Calu3 (cell line): ENCODE results near the gene RNPS1. TPM values are rescaled to one million over a fixed set of nuclear protein-coding genes. Genes with fewer than 3 reads are reported as not detected.

Experiments
- BruUV-seq: library from RNA; stranded (reverse); fragments of 400-500 nt; replicated peaks from 2 replicates; lab custom pipeline; 2021; lab: Mats Ljungman, UMichigan
- CTCF ChIA-PET: fragments of 300-600 bp; sonication (Branson Sonifier 250); formaldehyde crosslinking; loops from one replicate; lab custom pipeline; 2022; ENCODE audit warnings: antibody characterized with exemption; lab: Charles Lee
- DNase-seq: peaks from one replicate; pipeline ENCODE4 v3.0.0; 2022
- H3K27ac Mint-ChIP-seq: one replicate; pipeline ENCODE4 v1.8.0; 2022; ENCODE audit warnings: mixed read lengths; ENCODE audit not compliant: unreplicated experiment
- H3K27me3 Mint-ChIP-seq: one replicate; pipeline ENCODE4 v1.8.0; 2022; ENCODE audit warnings: mixed read lengths; ENCODE audit not compliant: unreplicated experiment
- H3K36me3 Mint-ChIP-seq: one replicate; pipeline ENCODE4 v1.8.0; 2022; ENCODE audit warnings: mild to moderate bottlenecking, moderate library complexity, mixed read lengths; ENCODE audit not compliant: insufficient read depth, unreplicated experiment
- H3K4me1 Mint-ChIP-seq: one replicate; pipeline ENCODE4 v1.8.0; 2022; ENCODE audit warnings: mild to moderate bottlenecking, low read depth, mixed read lengths; ENCODE audit not compliant: unreplicated experiment
- H3K4me3 Mint-ChIP-seq: one replicate; pipeline ENCODE4 v1.8.0; 2022; ENCODE audit warnings: mild to moderate bottlenecking, low read depth, moderate library complexity, mixed read lengths; ENCODE audit not compliant: unreplicated experiment
- H3K9me3 Mint-ChIP-seq: one replicate; pipeline ENCODE4 v1.8.0; 2022; ENCODE audit warnings: low read depth, mixed read lengths; ENCODE audit not compliant: unreplicated experiment
- intact Hi-C: fragments of 100-400 bp; cut with micrococcal nuclease; formaldehyde crosslinking; loops from one replicate; pipeline ENCODE4 v1.10.0; 2022; ENCODE audit not compliant: unreplicated experiment
- total RNA-seq: library from RNA; stranded (reverse); gene quantifications from 2 replicates; pipeline ENCODE4 v1.2.3, GENCODE V29; 2022
- TF ChIP-seq, protein P1 (sequence below): fragments of 200-600 bp; IDR thresholded peaks from one replicate; pipeline ENCODE4 v1.8.0; 2022; ENCODE audit warnings: antibody characterized with exemption; ENCODE audit not compliant: unreplicated experiment

RNPS1 gene
- total RNA-seq, 1 experiment from 2014 or later: 287 TPM

- CTCF ChIA-PET: no interaction called here
- no peaks in the 10 kb centered on the region for H3K4me1 Mint-ChIP-seq
- H3K4me3 Mint-ChIP-seq: no peak overlapping the region
- H3K27ac Mint-ChIP-seq: no peak overlapping the region
- H3K9me3 Mint-ChIP-seq: no peaks in the 10 kb centered on the region
- TF ChIP-seq, protein P1, sequence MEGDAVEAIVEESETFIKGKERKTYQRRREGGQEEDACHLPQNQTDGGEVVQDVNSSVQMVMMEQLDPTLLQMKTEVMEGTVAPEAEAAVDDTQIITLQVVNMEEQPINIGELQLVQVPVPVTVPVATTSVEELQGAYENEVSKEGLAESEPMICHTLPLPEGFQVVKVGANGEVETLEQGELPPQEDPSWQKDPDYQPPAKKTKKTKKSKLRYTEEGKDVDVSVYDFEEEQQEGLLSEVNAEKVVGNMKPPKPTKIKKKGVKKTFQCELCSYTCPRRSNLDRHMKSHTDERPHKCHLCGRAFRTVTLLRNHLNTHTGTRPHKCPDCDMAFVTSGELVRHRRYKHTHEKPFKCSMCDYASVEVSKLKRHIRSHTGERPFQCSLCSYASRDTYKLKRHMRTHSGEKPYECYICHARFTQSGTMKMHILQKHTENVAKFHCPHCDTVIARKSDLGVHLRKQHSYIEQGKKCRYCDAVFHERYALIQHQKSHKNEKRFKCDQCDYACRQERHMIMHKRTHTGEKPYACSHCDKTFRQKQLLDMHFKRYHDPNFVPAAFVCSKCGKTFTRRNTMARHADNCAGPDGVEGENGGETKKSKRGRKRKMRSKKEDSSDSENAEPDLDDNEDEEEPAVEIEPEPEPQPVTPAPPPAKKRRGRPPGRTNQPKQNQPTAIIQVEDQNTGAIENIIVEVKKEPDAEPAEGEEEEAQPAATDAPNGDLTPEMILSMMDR: no peak
- no TSS peak for BruUV-seq
- peaks cover 5% of the 10 kb centered on the region for H3K36me3 Mint-ChIP-seq
- H3K27me3 Mint-ChIP-seq: peaks cover 13% of the 10 kb centered on the region
- intact Hi-C loops: no loop called here
- DNase-seq: no peak
Measured at GRCh38 chr16:2284797-2285576, 17.1 kb upstream of the RNPS1 start.

- no peak for DNase-seq
- CTCF ChIA-PET: no interaction called here
- peaks cover 5% of the 10 kb centered on the region for H3K36me3 Mint-ChIP-seq
- no peaks in the 10 kb centered on the region for H3K4me1 Mint-ChIP-seq
- TF ChIP-seq, protein P1: no peak
- peaks cover 13% of the 10 kb centered on the region for H3K27me3 Mint-ChIP-seq
- H3K4me3 Mint-ChIP-seq: no peak overlapping the region
- H3K9me3 Mint-ChIP-seq: no peaks in the 10 kb centered on the region
- H3K27ac Mint-ChIP-seq: no peak overlapping the region
- intact Hi-C loops: no loop called here
- no TSS peak for BruUV-seq
Measured at GRCh38 chr16:2284001-2284770, 16.3 kb upstream of the RNPS1 start.

- Mint-ChIP-seq H3K4me3 (no peak overlapping the region), H3K27me3 (peaks cover 14% of the 10 kb centered on the region), H3K27ac (no peak overlapping the region), H3K36me3 (peaks cover 5% of the 10 kb centered on the region), H3K9me3 (no peaks in the 10 kb centered on the region), H3K4me1 (no peaks in the 10 kb centered on the region)
- CTCF ChIA-PET: no interaction called here
- intact Hi-C loops: no loop called here
- no peak for DNase-seq
- TF ChIP-seq, protein P1: no peak
- BruUV-seq: no TSS peak
Measured at GRCh38 chr16:2282866-2283555, 15.1 kb upstream of the RNPS1 start.

DNA sequence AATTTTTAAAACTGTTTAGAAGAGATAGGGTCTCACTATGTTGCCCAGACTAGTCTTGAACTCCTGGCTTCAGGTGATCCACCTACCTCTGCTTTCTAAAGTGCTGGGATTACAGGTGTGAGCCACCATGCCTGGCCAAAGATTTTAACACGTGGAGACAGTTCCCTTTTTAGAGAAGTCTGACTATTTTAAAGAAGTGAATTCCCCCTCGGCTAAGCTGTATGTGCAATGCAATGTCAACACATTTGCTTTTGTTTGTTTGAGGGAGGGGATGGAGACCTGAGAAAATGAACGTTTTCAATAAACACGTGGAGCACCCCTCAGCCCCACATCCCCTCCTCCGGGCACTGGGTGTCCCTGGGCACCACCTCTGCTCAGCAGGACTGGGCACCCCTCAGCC lies 14.3 kb upstream of the RNPS1 start:
- no peak overlapping the region for H3K27ac Mint-ChIP-seq
- H3K36me3 Mint-ChIP-seq: peaks cover 5% of the 10 kb centered on the region
- CTCF ChIA-PET: no interaction called here
- H3K4me3 Mint-ChIP-seq: no peak overlapping the region
- H3K27me3 Mint-ChIP-seq: peaks cover 22% of the 10 kb centered on the region
- no peaks in the 10 kb centered on the region for H3K4me1 Mint-ChIP-seq
- no peaks in the 10 kb centered on the region for H3K9me3 Mint-ChIP-seq
- TF ChIP-seq, protein P1: no peak
- intact Hi-C loops: no loop called here
- DNase-seq: no peak
- no TSS peak for BruUV-seq
